ENCODE results near the gene FCN1.

Gene FCN1

DNA sequence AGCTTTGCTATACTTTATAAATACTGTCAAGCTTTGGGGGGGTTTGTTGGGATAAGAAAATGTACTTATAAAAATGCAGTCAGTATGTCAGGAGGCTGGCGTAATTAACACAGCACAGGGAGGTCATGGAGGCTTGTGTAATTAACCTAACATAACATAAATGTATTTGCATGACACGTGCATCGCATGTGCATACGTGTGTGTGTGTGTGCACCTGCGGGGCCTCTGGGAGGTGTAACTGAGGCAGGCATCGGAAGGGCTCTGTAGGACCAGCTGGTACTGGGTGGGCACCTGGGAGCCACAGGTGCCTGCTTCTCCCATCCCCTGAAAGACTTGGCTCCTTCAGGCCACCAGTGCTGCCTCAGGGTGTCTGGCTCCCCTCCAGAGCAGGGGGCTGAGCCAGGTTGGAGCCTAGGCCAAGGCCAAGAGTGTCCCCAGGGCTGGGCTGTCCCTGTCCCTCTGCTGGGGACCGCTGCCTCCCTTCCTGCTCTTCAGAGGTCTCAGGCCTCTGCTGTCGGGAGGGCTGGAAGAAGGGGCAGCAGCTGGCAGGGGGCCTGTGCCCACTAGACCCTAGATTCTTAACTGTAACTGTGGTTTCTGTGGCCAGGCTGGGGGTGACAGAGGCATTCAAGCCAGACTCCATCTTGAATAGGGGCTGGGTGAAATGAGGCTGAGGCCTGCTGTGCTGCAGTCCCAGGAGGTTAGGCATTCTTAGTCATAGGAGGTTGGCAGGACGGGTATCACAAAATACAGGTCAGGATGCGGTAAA lies 28.1 kb downstream of the FCN1 start:
- ATAC-seq: no peak

DNA sequence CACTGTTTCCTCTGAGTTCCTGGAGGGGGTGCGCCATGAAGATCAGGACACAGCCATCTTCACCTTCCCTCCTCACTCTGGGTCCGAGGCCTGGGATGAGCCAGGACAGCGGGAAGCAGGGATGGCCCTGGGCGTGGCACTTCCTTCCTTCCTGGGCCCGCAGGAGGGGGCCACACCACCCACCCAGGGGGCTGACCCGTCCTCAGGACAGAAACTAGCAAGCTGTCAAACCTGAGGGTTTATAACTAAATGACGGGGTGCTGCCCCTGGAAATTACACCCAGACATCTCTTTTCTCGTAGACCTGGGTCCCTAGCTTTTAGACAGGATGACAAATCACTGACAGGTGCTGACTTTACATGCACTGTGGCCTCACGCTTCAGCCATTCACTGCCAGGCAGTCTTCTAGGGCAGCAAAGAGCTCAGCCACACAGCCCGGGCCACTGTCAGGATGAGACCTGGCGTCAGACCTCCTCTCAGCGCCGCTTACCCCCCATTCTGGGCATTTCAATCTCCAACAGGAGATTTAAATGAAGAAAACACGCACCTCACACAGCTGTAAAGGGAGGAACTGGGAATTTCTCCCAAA lies 29.0 kb downstream of the FCN1 start:
- no peak for ATAC-seq

DNA sequence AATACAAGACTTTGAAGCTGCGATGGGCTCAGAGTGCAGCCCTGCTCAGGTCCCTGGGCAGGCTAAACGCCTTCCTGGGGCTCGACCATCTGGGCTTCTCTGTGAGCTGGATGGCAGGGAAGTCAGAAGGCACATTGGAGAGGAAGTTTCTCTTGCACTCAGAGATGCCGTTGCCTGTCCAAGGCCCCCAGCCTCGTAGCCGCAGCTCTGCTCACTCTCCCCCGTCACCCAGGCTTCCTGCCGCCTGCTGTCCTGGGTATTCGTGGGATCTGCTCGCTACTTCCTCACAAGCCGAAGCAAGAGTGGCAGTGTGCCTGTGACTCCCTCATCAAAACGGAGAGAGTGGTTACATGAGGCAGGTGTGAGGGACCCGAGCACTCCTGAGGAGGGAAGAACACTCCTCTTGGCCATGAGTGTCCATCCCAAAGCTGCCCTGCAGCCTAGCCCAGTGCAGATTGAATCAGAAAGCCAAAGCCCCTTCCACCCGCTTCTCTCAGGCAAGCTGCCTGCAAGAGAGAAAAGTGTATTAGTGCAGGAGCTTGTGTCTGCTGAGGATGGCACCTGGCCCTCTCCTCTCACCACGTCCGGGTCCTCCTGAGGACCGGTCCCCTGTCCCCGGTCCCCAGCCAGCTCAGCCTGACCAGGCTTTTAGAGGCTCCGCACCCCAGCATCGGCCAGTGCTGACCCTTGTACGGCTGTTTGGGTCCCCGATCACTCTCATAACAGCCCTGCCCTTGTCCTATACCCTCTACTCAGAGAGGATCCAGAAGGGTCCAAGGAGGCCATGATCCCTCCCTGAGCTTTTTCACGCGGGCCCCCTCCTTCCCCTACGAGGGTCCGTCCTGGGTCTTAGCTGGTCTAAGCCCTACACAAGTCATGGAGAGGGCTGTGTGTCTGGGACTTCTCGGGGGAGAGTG lies 29.8 kb downstream of the FCN1 start:
- ATAC-seq: no peak

DNA sequence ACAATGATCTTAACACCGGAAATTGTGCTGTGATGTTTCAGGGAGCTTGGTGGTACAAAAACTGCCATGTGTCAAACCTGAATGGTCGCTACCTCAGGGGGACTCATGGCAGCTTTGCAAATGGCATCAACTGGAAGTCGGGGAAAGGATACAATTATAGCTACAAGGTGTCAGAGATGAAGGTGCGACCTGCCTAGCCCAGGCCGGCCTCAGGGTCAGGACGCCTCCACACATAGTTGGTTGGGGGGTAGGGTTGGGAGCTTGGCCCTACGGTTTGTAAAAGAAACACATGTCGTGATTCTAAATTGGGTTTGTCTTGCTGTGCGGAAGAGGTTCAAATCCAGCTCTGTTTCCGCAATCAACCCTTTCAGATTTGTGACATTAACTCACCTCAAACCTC lies 30.5 kb downstream of the FCN1 start:
- no peak for ATAC-seq

DNA sequence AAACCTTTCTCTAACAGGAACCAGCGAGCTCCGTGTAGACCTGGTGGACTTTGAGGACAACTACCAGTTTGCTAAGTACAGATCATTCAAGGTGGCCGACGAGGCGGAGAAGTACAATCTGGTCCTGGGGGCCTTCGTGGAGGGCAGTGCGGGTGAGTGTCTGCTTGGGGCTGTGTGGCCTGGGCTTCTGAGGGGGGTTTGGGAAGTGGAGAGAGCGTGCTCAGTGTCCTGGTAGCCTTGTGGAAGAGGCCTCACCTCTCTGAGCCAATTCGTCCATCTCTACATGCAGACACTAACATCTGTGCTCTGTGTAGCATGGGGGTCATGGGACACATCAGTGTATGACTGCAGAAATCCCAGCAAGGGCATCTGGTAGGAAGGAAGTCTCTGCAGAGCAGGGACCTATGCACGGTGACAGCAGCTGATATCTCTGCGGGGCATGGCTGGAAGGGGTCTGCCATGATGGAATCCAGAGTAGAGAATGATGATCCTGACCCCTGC lies 31.2 kb downstream of the FCN1 start:
- ATAC-seq: no peak

DNA sequence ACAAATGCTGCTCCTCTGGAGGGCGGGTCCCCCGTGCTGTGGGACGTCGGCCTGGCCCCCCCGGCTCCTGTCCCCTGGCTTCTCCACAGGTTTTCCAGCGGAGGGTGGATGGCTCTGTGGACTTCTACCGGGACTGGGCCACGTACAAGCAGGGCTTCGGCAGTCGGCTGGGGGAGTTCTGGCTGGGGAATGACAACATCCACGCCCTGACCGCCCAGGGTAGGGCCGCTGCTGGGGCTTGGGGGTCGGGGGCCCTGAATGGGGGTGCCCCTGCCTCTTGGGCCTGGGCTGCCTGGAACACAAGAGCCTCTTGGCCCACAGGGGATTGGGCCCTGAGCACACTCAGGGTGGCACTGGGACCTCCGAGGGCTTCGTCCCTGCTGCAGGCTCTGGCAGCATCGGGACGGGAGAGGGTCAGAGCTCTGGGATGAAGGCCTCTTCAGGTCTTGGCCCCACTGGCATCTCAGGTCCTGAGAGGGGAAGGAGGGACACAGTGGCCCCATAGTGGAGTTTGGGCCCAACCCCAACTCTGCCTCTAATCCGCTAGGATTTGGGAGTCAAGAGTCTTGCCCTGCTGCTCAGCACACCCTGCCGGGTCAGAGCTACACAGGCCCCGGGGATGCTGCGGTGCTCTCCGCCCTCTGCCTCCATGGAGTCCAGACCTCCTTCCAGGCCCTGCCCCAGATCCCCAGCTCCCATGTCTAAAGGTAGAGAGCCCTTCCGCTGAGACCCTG lies 31.9 kb downstream of the FCN1 start:
- no peak for ATAC-seq

DNA sequence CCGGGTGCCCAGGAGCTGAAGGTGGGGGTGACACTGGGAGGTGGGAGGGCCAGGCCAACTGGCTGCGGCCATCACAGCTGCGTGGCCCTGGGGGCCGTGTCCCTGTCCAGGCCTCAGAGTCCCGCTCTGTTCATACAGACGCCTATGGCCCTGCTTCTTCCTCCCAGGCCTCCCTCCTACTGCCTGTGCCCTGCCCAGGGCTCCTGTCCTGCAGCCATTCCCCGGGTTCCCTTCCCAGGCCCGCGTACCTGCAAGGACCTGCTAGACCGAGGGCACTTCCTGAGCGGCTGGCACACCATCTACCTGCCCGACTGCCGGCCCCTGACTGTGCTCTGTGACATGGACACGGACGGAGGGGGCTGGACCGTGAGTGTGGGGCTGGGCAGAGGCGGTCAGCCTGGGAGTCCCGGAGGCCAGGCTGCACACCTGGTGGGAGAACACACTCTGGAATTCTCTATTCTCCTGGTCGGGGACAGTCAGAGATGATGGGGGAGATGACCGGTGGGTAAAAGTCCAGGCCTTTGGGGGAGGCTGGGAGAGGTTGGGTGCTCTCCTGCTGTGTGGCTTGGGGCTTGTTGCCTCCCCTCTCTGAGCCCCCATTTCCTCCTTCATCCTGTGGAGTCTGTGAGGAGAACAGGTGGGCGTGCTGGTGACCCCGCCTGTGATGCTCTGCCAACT lies 32.6 kb downstream of the FCN1 start:
- no peak for ATAC-seq

DNA sequence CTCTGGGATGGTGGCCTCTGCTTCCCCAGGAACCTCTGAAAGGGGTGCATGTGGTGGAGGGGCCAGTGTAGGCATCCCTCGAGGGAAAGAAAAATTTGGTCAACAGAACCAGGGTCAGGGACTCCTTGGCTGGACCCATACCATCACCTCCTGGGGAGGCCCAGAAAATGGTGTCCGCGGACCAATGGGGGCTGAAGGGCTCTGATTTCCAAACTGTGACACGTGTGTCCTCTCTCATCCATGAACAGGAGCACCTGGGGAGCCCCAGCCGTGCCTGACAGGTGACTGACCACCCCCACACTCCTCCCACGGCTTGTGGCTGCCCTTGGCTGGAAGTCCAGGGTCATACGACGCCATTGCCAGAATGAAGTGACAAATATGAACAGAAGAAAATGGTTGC lies 33.2 kb downstream of the FCN1 start:
- no peak for ATAC-seq

DNA sequence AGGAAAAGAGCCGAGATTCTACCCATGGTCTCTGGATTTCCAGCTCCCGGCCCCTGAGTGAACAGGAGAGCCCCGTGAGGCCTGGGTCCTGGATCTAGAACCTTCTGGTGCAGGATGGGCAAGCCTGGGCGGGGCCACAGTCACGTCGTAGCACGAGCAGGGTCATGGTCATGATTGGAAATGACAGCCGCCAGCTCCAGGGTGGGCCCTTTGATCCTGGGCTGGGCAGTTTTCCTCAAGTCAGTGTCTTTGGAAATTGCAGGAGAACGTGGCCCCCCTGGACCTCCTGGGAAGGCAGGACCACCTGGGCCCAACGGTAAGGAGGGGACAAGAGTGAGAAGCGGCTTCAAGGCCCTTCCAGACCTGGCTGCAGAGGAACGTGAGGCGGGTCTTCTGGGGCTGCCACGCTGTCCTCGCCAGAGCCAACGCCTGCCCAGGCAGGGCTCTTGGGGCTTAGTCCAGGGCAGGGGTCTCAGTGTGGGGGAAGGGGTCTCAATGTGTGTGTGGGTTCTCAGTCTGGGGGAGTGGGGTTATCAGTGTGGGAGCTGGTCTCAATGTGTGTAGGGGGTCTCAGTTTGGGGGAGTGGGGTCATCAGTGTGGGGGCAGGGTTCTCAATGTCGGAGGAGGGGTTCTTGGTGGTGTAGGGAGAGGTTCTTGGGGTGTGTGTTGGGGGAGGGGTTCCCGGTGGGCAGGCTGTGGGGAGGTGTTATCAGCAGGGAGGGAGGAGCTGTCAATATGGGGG lies 34.5 kb downstream of the FCN1 start:
- no peak for ATAC-seq

DNA sequence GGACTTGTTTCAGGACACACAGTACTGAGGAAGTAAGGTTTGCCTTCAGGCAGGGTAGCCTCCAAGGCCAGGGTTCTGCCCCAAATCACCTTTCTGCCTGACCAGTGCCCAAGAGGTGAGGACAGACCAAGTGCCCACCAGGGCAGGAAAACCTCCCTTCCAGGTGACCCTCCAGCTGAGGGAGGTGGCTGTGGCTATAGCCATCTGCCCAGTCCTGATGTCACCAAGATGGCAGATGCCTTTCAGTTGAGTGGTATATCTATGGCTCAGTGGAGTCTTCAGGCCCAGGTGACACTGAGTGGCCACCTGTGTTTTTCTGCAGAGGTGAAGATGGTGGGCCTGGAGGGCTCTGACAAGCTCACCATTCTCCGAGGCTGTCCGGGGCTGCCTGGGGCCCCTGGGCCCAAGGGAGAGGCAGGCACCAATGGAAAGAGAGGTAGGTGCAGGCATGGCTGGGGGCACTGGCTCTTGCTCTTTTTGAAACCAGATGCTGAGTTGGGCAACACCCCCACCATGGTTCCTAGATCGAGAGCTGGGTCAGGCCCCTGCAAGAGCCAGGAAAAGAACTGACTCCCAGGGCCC lies 35.4 kb downstream of the FCN1 start:
- ATAC-seq: no peak

DNA sequence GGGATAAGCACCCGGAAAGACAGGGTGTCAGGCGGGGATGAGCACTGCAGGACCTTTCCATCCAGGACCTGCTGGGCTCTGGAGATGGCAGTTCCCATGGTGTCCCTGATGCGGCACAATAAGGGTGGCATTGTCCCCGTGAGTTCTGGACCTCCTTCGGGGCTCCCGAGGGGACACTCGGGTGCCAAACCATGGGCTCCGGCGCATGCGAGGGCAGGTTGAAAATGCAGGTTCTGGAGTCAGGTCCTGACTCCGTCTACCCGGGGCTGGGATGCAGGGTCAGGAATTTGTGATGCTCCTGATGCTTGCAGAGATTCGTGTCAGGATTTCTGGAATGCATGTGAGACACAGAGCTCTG lies 36.4 kb downstream of the FCN1 start:
- ATAC-seq: no peak

DNA sequence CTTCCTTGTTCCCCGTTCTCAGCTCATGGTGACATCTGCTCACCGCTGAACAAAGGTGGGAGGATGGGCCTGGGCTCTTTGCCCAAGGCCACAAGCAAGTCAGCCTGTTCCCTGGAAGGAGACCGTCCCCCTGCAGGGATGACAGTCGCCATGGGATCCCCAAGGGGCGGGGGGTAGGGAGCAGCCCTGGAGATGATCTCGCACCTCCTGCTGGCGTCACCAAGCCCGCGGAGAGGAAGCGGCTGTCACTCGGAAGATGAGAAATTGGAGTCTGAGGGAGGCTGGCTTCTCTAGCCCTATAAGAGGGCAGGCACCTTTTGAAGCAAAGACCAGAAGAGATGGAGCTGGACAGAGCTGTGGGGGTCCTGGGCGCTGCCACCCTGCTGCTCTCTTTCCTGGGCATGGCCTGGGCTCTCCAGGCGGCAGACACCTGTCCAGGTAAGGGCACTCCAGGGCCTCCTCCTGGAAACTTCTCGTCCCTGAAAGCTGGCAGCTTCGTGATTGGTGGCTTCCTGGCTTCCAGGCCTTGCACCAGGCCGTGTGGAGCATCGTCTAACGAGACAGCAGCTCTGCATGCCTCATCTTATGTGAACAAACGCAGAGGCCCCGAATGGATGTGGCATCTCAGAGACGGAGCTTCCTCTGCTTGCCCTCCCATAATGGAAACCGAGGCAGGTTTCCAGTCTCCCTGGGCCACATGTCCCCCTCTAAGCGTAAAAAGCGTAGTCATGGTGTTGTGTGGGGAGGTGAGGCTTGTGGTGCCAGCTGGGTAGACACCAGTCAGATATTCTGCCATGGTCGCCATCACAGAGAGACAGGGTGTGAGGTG lies 37.0 kb downstream of the FCN1 start, which contains the start of gene FCN2:
FCN2 (plus strand) TSS at position 327 of the 829 bp plus-strand sequence; CDS start at position 339, 12 bp downstream.
- ATAC-seq: no peak

DNA sequence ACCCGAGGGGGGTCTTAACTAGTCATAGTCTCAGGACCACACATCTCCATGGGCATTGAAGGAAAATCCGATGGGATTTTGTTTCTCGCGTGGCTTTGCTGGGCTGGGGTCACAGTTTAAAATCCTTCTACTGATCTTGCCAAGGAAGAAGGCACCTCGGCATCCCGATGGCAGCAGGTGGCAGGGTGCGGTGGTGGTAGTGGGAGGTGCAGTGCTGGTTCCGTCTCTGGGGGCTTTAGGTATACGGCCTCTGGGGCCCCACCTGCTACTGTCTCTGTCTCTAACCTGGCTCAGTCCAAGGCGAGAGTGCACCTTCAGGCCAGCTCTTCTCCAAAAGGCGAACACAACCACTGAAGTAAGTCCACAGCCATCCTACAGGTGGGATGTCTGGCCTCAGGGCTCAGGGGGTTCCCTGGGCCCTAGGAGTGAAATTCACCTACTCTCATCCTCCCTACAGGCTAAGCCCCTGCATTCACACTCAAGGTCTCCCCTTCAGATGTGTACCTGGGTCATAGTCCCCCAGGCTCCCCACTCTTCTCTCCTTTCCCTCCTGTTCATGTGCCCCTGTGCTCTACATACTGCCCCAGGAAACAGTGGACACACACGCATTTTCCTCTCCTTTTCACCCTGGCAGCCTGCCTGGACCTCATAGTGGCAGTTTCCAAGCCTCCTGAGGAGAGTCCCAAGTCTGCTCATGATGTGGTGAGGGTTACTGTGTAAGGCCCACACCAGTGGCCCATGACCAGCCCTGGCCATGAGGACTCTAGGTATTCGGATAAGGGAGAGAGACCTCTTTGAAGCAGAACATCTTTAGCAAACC lies 37.8 kb downstream of the FCN1 start:
- no peak for ATAC-seq

DNA sequence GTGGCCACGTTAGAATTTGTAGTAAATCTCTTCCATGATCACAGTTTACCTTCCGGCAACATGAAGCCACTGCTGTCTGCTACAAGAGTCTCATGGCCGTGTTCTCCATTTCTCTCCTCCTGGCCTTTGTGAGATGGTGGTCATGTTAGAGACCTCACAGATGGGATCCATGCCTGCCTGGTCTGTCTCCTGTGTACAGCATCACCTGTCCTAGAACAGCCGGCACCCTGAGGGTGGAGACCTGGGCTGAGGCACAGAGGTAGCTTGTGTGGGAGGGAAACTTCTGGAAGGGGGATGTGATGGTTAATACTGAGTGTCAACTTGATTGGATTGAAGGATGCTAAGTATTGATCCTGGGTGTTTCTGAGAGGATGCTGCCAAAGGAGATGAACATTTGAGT lies 40.2 kb downstream of the FCN1 start:
- ATAC-seq: no peak

DNA sequence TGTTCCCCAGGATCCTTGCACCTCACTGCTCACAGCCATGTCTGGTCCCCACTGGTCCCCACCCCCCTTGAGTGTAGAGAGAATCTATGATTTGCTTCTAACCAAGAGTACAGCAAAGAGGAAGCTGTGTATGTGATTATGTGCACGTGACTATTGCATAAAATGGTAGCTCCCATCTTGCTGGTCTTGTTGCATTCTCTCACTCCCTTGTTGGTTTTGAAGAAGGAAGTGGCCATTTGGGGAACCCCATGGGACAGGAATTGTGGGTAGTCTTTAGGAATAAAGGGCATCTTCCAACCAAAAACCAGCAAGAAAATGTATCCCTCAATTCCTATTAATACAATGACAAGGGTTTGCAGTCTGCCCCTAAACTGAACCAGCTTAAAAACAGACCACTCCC lies 42.3 kb downstream of the FCN1 start:
- no peak for ATAC-seq

DNA sequence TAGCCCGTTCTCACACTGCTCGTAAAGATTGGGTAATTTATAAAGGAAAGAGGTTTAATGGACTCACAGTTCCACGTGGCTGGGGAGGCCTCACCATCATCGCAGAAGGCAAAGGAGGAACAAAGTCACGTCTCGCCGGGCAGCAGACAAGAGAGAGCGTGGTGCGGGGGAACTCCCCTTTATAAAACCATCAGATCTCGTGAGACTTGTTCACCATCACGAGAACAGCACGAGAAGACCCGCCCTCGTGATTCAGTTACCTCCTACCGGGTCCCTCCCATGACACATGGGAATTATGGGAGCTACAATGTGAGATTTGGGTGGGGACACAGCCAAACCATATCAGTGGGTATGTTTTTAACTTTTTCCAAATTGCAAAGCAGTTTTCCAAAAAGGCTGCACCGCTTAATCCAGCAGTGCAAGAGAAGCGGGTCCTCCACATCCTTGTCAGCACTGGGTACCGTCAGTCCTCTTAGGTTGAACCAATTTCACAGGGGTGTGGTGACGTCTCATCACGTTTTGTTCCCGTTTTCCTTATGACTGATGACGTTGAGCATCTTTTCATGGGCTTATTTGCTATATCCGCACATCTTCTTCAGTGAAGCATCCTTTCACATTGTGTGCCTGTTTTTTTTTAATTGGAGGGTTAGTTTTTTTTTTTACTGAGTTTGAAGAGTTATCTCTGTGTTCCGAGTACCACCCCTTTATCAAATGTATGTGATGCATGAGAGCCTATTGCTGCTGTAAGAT lies 45.1 kb downstream of the FCN1 start:
- no peak for ATAC-seq

DNA sequence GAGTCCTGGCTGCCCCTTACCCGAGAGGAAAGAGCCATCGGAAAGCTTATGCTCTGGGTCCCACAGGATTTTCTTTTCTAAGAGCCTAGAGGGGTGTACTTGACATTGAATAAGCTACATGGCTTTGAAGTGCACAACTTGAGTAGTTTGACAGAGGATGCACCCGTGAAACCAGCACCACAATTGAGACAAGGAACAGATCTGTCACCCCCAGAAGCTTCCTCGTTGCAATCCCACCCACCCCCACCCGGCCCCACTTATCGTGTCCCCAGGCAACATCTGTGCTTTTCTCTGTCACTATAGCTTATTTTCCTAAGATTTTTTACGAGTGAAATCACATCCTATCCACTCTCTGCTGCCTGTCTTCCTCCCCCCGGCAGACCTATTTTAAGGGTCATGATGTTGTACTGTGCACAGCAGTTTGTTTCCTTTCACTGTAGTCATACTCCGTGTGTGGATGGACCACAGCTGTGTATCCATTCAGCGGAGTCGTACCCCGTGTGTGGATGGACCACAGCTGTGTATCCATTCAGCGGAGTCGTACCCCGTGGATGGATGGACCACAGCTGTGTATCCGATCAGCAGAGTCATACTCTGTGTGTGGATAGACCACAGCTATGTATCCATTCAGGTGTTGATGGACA lies 45.9 kb downstream of the FCN1 start:
- no peak for ATAC-seq

Measured in activated CD4-positive, CD25-positive, alpha-beta regulatory T cell treated with anti-CD3 and anti-CD28 coated beads, Interleukin-2, amount 50 U/mL, for 24 hours (primary cell).